OCI-LY3 (cell line): ENCODE measurements around the gene SNAPC4.

ENCODE experiments used
- EZH2phosphoT487 ChIP-seq: fragments of 200-600 bp; shearing (Covaris generic); IDR thresholded peaks from 2 replicates; pipeline ENCODE4 v1.6.1; 2018; ENCODE audit warnings: antibody characterized with exemption, mixed run types, low read depth
- TF ChIP-seq, protein P1 (sequence below): fragments of 200-600, 300-600 bp; sonication (generic); IDR thresholded peaks from 2 replicates; pipeline ENCODE4 v1.5.1; 2014; ENCODE audit warnings: antibody characterized with exemption, low read length, low read depth

DNA sequence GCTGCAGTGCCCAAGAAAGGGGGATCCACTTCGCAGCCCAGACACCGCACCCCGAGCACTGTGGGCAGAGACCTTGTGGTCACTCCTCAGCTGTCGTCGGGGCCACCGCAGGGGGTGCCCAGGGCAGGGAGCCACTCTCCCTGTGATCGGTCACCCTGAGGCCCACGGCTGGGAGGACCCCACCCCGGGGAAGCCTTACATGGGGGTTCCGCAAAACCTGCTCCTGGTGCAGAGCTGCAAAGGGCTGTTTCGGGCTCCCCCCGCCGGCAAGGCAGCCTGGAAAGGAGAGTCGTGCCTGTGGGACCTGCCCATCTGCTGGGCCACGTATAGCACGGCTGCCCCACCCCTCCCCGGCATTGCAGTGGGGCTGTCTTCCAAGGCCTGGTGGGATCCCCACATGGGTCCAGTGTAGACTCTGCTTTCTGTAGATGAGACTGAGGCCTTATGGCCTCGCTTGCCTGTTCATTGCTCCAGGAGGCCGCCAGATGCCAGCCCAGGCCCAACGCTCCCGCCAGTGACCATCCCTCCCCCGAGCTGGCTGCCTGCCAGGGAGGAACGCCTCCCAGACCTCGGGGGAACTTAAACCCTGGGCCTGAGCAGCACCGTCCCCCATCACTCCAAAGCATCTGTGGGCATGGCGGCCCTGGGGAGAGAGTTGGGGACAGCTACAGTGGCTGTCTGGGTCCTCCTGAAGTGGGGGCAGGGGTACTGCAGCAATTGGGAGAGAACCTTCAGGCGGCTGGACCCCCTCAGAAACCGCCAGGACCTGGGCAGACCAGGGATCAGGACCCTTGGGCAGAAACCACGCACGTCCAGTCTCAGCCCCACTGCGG lies 34.8 kb downstream of the SNAPC4 start:
- TF ChIP-seq, protein P1, sequence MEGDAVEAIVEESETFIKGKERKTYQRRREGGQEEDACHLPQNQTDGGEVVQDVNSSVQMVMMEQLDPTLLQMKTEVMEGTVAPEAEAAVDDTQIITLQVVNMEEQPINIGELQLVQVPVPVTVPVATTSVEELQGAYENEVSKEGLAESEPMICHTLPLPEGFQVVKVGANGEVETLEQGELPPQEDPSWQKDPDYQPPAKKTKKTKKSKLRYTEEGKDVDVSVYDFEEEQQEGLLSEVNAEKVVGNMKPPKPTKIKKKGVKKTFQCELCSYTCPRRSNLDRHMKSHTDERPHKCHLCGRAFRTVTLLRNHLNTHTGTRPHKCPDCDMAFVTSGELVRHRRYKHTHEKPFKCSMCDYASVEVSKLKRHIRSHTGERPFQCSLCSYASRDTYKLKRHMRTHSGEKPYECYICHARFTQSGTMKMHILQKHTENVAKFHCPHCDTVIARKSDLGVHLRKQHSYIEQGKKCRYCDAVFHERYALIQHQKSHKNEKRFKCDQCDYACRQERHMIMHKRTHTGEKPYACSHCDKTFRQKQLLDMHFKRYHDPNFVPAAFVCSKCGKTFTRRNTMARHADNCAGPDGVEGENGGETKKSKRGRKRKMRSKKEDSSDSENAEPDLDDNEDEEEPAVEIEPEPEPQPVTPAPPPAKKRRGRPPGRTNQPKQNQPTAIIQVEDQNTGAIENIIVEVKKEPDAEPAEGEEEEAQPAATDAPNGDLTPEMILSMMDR = no peak
- TF ChIP-seq EZH2phosphoT487 = no peak
